Daoy (cell line): ENCODE measurements around the gene SIGLEC14. TPM values are rescaled to one million over a fixed set of nuclear protein-coding genes. Genes with fewer than 3 reads are reported as not detected.

Experiments
- DNase-seq: peaks from one replicate; pipeline ENCODE4 v3.0.0-alpha.2; 2015; ENCODE audit warnings: low read depth
- total RNA-seq: library from RNA; depleted of rRNA; stranded (reverse); fragments of >200 nt; shearing (Covaris generic); gene quantifications from 2 replicates; pipeline ENCODE4 v1.2.3, GENCODE V29; 2014; rRNA removed

SIGLEC14 gene
- total RNA-seq, 1 experiment from 2014 or later: 0.34 TPM

- DNase-seq: no peak
Observed at GRCh38 chr19:51621178-51621577, 25.4 kb downstream of the SIGLEC14 start.

- DNase-seq: no peak
Observed at GRCh38 chr19:51615991-51616390, 30.6 kb downstream of the SIGLEC14 start.

- DNase-seq: no peak
Observed at GRCh38 chr19:51614789-51615188, 31.8 kb downstream of the SIGLEC14 start.

GRCh38 chr19:51610576-51610975 lies 36.0 kb downstream of the SIGLEC14 start:
- DNase-seq: no peak

GRCh38 chr19:51607920-51608562 lies 38.6 kb downstream of the SIGLEC14 start:
- DNase-seq: peak; percentile 72

- no peak for DNase-seq
Observed at GRCh38 chr19:51607077-51607476, 39.5 kb downstream of the SIGLEC14 start.

- no peak for DNase-seq
Observed at GRCh38 chr19:51602189-51602854, 44.3 kb downstream of the SIGLEC14 start.

- DNase-seq: no peak
Observed at GRCh38 chr19:51600940-51601580, 45.6 kb downstream of the SIGLEC14 start.

GRCh38 chr19:51599084-51599483 lies 47.5 kb downstream of the SIGLEC14 start:
- no peak for DNase-seq

- no peak for DNase-seq
Observed at GRCh38 chr19:51598159-51598915, 48.3 kb downstream of the SIGLEC14 start.

GRCh38 chr19:51595190-51596175 lies 51.1 kb downstream of the SIGLEC14 start:
- DNase-seq: no peak

GRCh38 chr19:51594774-51595109 lies 51.9 kb downstream of the SIGLEC14 start:
- no peak for DNase-seq

- DNase-seq: peak; percentile 99
Observed at GRCh38 chr19:51593969-51594773, 52.5 kb downstream of the SIGLEC14 start.

GRCh38 chr19:51593138-51593890 lies 53.3 kb downstream of the SIGLEC14 start:
- no peak for DNase-seq

Other genes with a start within 250 kb of the SIGLEC14 start
- gene SIGLEC10, start 229.2 kb downstream of the SIGLEC14 start, total RNA-seq: not detected in 2 replicates
- not detected in 2 replicates for gene SIGLEC8, start 188.4 kb downstream of the SIGLEC14 start, total RNA-seq
- not detected in 2 replicates for gene CEACAM18, start 168.3 kb downstream of the SIGLEC14 start, total RNA-seq
- not detected in 2 replicates for gene SIGLEC12, start 145.0 kb downstream of the SIGLEC14 start, total RNA-seq
- 0.63 TPM in 1 of 2 replicates, not detected in the other for gene SIGLEC6, start 115.2 kb downstream of the SIGLEC14 start, total RNA-seq
- 2.0 and 4.5 TPM in 2 replicates for gene ZNF175, start 75.5 kb downstream of the SIGLEC14 start, total RNA-seq
- gene SIGLEC5, start 16.4 kb downstream of the SIGLEC14 start, total RNA-seq: 0.74 TPM in 1 of 2 replicates, not detected in the other
- gene SPACA6, start 46.5 kb upstream of the SIGLEC14 start, total RNA-seq: 2.8 and 3.6 TPM in 2 replicates
- not detected in 2 replicates for gene HAS1, start 77.2 kb upstream of the SIGLEC14 start, total RNA-seq
- gene FPR1, start 105.1 kb upstream of the SIGLEC14 start, total RNA-seq: 0.74 and 2.9 TPM in 2 replicates
- gene FPR2, start 114.4 kb upstream of the SIGLEC14 start, total RNA-seq: not detected in 2 replicates
- gene FPR3, start 148.3 kb upstream of the SIGLEC14 start, total RNA-seq: not detected in 2 replicates
- gene ZNF577, start 241.1 kb upstream of the SIGLEC14 start, total RNA-seq: 4.9 and 5.7 TPM in 2 replicates